ENCODE measurements around the gene VPS9D1.

DNA sequence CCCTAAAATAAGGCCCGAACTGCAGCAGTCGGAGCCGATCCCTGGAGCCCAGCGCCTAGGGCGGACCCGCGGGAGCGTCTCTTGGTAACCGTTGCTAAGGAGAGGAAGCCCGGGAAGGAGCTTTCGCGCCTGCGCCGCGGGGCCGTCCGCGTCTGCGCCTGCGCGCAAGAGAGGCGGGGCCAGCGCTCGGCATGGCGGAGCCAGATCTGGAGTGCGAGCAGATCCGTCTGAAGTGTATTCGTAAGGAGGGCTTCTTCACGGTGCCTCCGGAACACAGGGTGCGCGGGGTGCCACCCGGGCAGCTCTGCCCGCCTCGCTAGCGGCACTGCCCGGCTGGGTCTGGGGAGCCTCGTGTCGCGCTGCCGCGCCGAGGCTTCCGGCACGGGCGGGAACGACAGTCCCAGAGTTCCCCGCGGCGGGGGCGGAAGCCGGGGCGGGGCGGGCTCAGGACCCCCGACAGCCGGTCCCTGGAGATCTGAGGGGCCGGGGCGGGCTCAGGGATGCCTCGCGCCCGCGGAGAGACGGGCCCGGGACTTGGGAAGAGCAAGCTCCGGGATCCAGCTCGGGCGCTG is 34.1 kb downstream of the VPS9D1 start, which contains the start of gene CDK10:
- TF ChIP-seq CTCF (IDR thresholded peaks at IDR 0.05) (no peak), POLR2A (IDR thresholded peaks at IDR 0.05) (no peak)

Data from lower leg skin (tissue), 3 donors.